DND-41 (cell line): ENCODE measurements around the gene NR2F1.

Experiments
- ATAC-seq: fragments of 200-7000 bp; cut with Tn5 transposase; 3 replicates; pipeline ENCODE4 v1.9.1; 2021; ENCODE audit warnings: low read depth; ENCODE audit not compliant: insufficient read depth
- DNase-seq: peaks from one replicate; pipeline ENCODE4 v3.0.0-alpha.2; 2020
- H2AFZ ChIP-seq: 2 replicates; pipeline ENCODE4 v1.6.0; 2012; ENCODE audit warnings: low read depth, low read length
- H3K27ac ChIP-seq: 2 replicates; pipeline ENCODE4 v1.5.1; 2012; ENCODE audit warnings: low read length, inconsistent platforms
- H3K27me3 ChIP-seq: fragments of 200-600 bp; sonication (generic); 2 replicates; pipeline ENCODE4 v1.6.0; 2012; ENCODE audit warnings: low read length, mild to moderate bottlenecking, inconsistent platforms; ENCODE audit not compliant: insufficient read depth, poor library complexity
- H3K36me3 ChIP-seq: 2 replicates; pipeline ENCODE4 v1.5.1; 2012; ENCODE audit warnings: low read length, inconsistent platforms; ENCODE audit not compliant: insufficient read depth
- H3K4me1 ChIP-seq: 2 replicates; pipeline ENCODE4 v1.5.1; 2012; ENCODE audit warnings: mild to moderate bottlenecking, low read length; ENCODE audit not compliant: insufficient read depth
- H3K4me2 ChIP-seq: 2 replicates; pipeline ENCODE4 v1.6.0; 2012; ENCODE audit warnings: mild to moderate bottlenecking, moderate library complexity, low read length, inconsistent platforms; ENCODE audit not compliant: insufficient read depth
- H3K4me3 ChIP-seq, 2 experiments: fragments of 200-600 bp in 1 of 2; shearing (Covaris generic) in 1 of 2; 2 replicates each; pipeline ENCODE4 v1.5.1; 2012 to 2016; ENCODE audit warnings: inconsistent platforms in 2 of 2, low read length in 2 of 2, mild to moderate bottlenecking in 2 of 2, low read depth in 1 of 2, moderate library complexity in 1 of 2
- H3K79me2 ChIP-seq: 2 replicates; pipeline ENCODE4 v1.6.0; 2012; ENCODE audit warnings: low read length, inconsistent platforms; ENCODE audit not compliant: insufficient read depth
- H3K9ac ChIP-seq: 2 replicates; pipeline ENCODE4 v1.6.0; 2012; ENCODE audit warnings: low read depth, mild to moderate bottlenecking, inconsistent platforms, low read length, moderate library complexity
- H3K9me3 ChIP-seq: 2 replicates; pipeline ENCODE4 v1.5.1; 2012; ENCODE audit warnings: low read length, moderate library complexity, mild to moderate bottlenecking, inconsistent platforms; ENCODE audit not compliant: insufficient read depth, severe bottlenecking
- H4K20me1 ChIP-seq: 2 replicates; pipeline ENCODE4 v1.6.0; 2012; ENCODE audit warnings: low read length; ENCODE audit not compliant: insufficient read depth
- CTCF ChIP-seq: IDR thresholded peaks from 2 replicates; pipeline ENCODE4 v1.5.1; 2012; ENCODE audit warnings: borderline replicate concordance, low read length, moderate library complexity, mild to moderate bottlenecking; ENCODE audit not compliant: poor library complexity, severe bottlenecking; ENCODE audit errors: extremely low read depth
- EZH2 ChIP-seq: IDR thresholded peaks from 3 replicates; pipeline ENCODE4 v1.6.1; 2012; ENCODE audit warnings: borderline replicate concordance, low read depth, mild to moderate bottlenecking, moderate library complexity, low read length, inconsistent platforms; ENCODE audit not compliant: severe bottlenecking

The NR2F1 gene

GRCh38 chr5:93570294-93571113, 12.5 kb upstream of the NR2F1 start:
- no peak for ATAC-seq
- H3K79me2 ChIP-seq = no peaks in the 10 kb centered on the region
- H3K9me3 ChIP-seq = no peaks in the 10 kb centered on the region
- peaks cover 5% of the 10 kb centered on the region for H3K27me3 ChIP-seq
- H3K9ac ChIP-seq = no peak overlapping the region
- H3K4me2 ChIP-seq = no peak overlapping the region
- no peaks in the 10 kb centered on the region for H4K20me1 ChIP-seq
- H3K4me1 ChIP-seq = no peaks in the 10 kb centered on the region
- no peak overlapping the region for H2AFZ ChIP-seq
- H3K36me3 ChIP-seq = no peaks in the 10 kb centered on the region
- TF ChIP-seq CTCF = no peak
- no peak for TF ChIP-seq EZH2
- DNase-seq = no peak
- H3K4me3 ChIP-seq = no peak overlapping the region
- H3K27ac ChIP-seq = no peak overlapping the region

GRCh38 chr5:93571114-93571949, 11.7 kb upstream of the NR2F1 start:
- no peaks in the 10 kb centered on the region for H3K36me3 ChIP-seq
- peaks cover 8% of the 10 kb centered on the region for H3K27me3 ChIP-seq
- DNase-seq (no peak), ATAC-seq (no peak)
- no peak for TF ChIP-seq CTCF
- no peak for TF ChIP-seq EZH2
- H3K79me2 ChIP-seq = no peaks in the 10 kb centered on the region
- H3K9me3 ChIP-seq = no peaks in the 10 kb centered on the region
- H3K9ac ChIP-seq = no peak overlapping the region
- H3K4me3 ChIP-seq = no peak overlapping the region
- no peaks in the 10 kb centered on the region for H4K20me1 ChIP-seq
- H2AFZ ChIP-seq = no peak overlapping the region
- H3K4me1 ChIP-seq = no peaks in the 10 kb centered on the region
- no peak overlapping the region for H3K27ac ChIP-seq
- no peak overlapping the region for H3K4me2 ChIP-seq

DNA sequence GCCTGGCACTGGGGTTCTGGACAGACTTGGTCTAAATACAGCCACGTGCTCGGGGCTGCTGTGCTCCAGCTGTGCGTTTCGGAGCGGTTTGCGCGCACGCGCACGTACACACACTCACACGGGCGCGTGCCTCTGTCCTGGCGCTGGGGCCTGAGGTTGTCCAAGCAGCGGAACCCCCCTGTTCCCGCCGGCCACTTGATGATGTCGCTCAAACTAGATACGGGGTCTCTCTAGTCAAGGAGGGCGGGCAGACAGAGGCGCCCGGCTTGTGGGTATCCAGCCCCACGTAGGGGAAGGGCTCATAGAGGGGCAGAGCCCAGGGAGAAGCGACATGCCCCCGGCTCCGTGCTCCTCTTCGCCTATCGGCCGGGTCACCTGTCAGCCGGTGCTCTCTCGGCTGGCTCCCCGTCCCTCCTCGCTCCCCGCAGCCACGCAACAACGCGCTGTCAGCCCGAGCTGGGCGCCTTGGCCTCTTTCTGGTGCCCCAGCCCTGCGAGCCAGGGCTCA, 10.9 kb upstream of the NR2F1 start:
- H3K79me2 ChIP-seq = no peaks in the 10 kb centered on the region
- H3K9me3 ChIP-seq = no peaks in the 10 kb centered on the region
- TF ChIP-seq EZH2 = no peak
- TF ChIP-seq CTCF = no peak
- ATAC-seq (no peak), DNase-seq (no peak)
- H3K27ac ChIP-seq = no peak overlapping the region
- H3K4me2 ChIP-seq = no peak overlapping the region
- no peak overlapping the region for H3K9ac ChIP-seq
- no peaks in the 10 kb centered on the region for H3K36me3 ChIP-seq
- H4K20me1 ChIP-seq = no peaks in the 10 kb centered on the region
- H3K4me3 ChIP-seq = no peak overlapping the region
- peaks cover 8% of the 10 kb centered on the region for H3K27me3 ChIP-seq
- H2AFZ ChIP-seq = no peak overlapping the region
- H3K4me1 ChIP-seq = no peaks in the 10 kb centered on the region
